Prostate gland (tissue), 2 donors: Measurements from ENCODE around the gene EIF4A3. TPM values are rescaled to one million over a fixed set of nuclear protein-coding genes. Genes with fewer than 3 reads are reported as not detected.
"Not testable (repeated sequence)": the region's sequence is repeated elsewhere in the genome, so short reads cannot be mapped to it uniquely, and the experiment has no call there.

Source experiments
- DNase-seq: peaks from one replicate; pipeline ENCODE4 v3.0.0-alpha.2; 2019; ENCODE audit warnings: low spot score
- H3K27ac ChIP-seq, 2 donors: fragments of 200-600 bp; sonication (generic); 2 replicates each; pipeline ENCODE4 v1.5.1; 2017 to 2019
- H3K27me3 ChIP-seq: fragments of 200-600 bp; sonication (generic); replicated peaks from 2 replicates; pipeline ENCODE4 v1.5.1; 2019; ENCODE audit not compliant: insufficient read depth
- H3K36me3 ChIP-seq, 2 donors: fragments of 200-600 bp; sonication (generic); 1 replicate in 1 of 2; 2 replicates in 1 of 2; pipeline versions ENCODE4 v1.5.1 to v1.8.1; 2017 to 2019
- H3K4me1 ChIP-seq: fragments of 200-600 bp; sonication (generic); replicated peaks from 2 replicates; pipeline ENCODE4 v1.5.1; 2019
- H3K4me3 ChIP-seq, 2 donors: fragments of 200-600 bp; sonication (generic); 2 replicates each; pipeline ENCODE4 v1.5.1; 2017 to 2019
- H3K9me3 ChIP-seq: fragments of 200-600 bp; sonication (generic); 2 replicates; pipeline ENCODE4 v1.5.1; 2017
- CTCF ChIP-seq, 4 experiments: fragments of 200-600 bp in 2 of 4; fragments of 450-650 bp in 2 of 4; sonication (generic) in 2 of 4; IDR thresholded peaks; 1 replicate in 3 of 4; 2 replicates in 1 of 4; pipeline ENCODE4 v1.5.1; 2016 to 2019; ENCODE audit warnings: antibody characterized with exemption in 4 of 4, mild to moderate bottlenecking in 2 of 4, moderate library complexity in 2 of 4
- POLR2A ChIP-seq: fragments of 450-650 bp; IDR thresholded peaks from one replicate; pipeline ENCODE4 v1.6.1; 2016; ENCODE audit warnings: antibody characterized with exemption, mild to moderate bottlenecking
- POLR2AphosphoS5 ChIP-seq: sonication (generic); formaldehyde crosslinking; IDR thresholded peaks from one replicate; pipeline ENCODE4 v1.6.1; 2017; ENCODE audit warnings: antibody characterized with exemption
- WGBS: methylation state at CpG from one replicate; pipeline ENCODE4 v1.1.5; 2018; 5-methylcytosine and 5-hydroxymethylcytosine counted together
- intact Hi-C: fragments of 100-400 bp; cut with DNase I; formaldehyde crosslinking; loops from one replicate; pipeline ENCODE4 v1.14.2; 2022
- total RNA-seq, 2 donors: library from RNA; depleted of rRNA; stranded (reverse); fragments of >200 nt; gene quantifications; one replicate each; pipeline ENCODE4 v1.1.0, GENCODE V29; 2016

EIF4A3 gene
- total RNA-seq, 2 donors from 2014 or later: 69.7 to 72.9 TPM

GRCh38 chr17:80158846-80159245 is 11.9 kb upstream of the EIF4A3 start:
- 66% methylated on average over 2 of the region's 2 CpGs for WGBS
- DNase-seq: no peak
- no peaks in the 10 kb centered on the region for H3K4me1 ChIP-seq
- TF ChIP-seq POLR2A (no peak), CTCF (IDR thresholded peaks at IDR 0.05) (no peak), POLR2AphosphoS5 (no peak)
- no peak overlapping the region for H3K27ac ChIP-seq
- H3K36me3 ChIP-seq: no peaks in the 10 kb centered on the region
- H3K4me3 ChIP-seq: no peak overlapping the region
- no peaks in the 10 kb centered on the region for H3K9me3 ChIP-seq
- intact Hi-C loops: no loop called here
- H3K27me3 ChIP-seq: no peaks in the 10 kb centered on the region

GRCh38 chr17:80155600-80155999 is 8.7 kb upstream of the EIF4A3 start:
- H3K27ac ChIP-seq, intact Hi-C loops, H3K4me3 ChIP-seq, H3K36me3 ChIP-seq, H3K9me3 ChIP-seq, H3K4me1 ChIP-seq, DNase-seq, H3K27me3 ChIP-seq: not testable (repeated sequence)
- WGBS: 28% methylated on average over 2 of the region's 2 CpGs

- Histone ChIP-seq H3K9me3 (no peaks in the 10 kb centered on the region), H3K4me3 (no peak overlapping the region), H3K36me3 (no peaks in the 10 kb centered on the region), H3K27ac (no peak overlapping the region), H3K4me1 (no peaks in the 10 kb centered on the region), H3K27me3 (no peaks in the 10 kb centered on the region)
- intact Hi-C loops: loop anchor here (5.0 kb wide), 1 partner anchor 147 kb away; no protein-coding TSS in a partner anchor
- TF ChIP-seq POLR2A: no peak
- no peak for TF ChIP-seq POLR2AphosphoS5
- no peak for TF ChIP-seq CTCF (IDR thresholded peaks at IDR 0.05)
- 78% methylated on average over 5 of the region's 5 CpGs for WGBS
- no peak for DNase-seq
These were observed 7.2 kb upstream of the EIF4A3 start for GRCh38 chr17:80154166-80154565.

- DNase-seq: no peak
- WGBS: 84% methylated on average over 3 of the region's 3 CpGs
These were observed 6.1 kb upstream of the EIF4A3 start for GRCh38 chr17:80153004-80153403.

GRCh38 chr17:80152081-80152702 is 5.3 kb upstream of the EIF4A3 start:
- TF ChIP-seq CTCF (IDR thresholded peaks at IDR 0.05): no peak
- TF ChIP-seq POLR2AphosphoS5: no peak
- no peak for TF ChIP-seq POLR2A
- Histone ChIP-seq H3K27me3 (no peaks in the 10 kb centered on the region), H3K4me1 (no peaks in the 10 kb centered on the region), H3K27ac (no peak overlapping the region), H3K4me3 (no peak overlapping the region), H3K9me3 (no peaks in the 10 kb centered on the region), H3K36me3 (no peaks in the 10 kb centered on the region)
- intact Hi-C loops: loop anchor here (5.0 kb wide), 1 partner anchor 145 kb away; no protein-coding TSS in a partner anchor
- no peak for DNase-seq
- 67% methylated on average over 11 of the region's 11 CpGs for WGBS

More at GRCh38 chr17:80153004-80153403, 6.1 kb upstream of the EIF4A3 start:
- Histone ChIP-seq H3K36me3 (no peaks in the 10 kb centered on the region), H3K27ac (no peak overlapping the region), H3K4me3 (no peak overlapping the region), H3K27me3 (no peaks in the 10 kb centered on the region), H3K4me1 (no peaks in the 10 kb centered on the region), H3K9me3 (no peaks in the 10 kb centered on the region)
- intact Hi-C loops: loop anchor here (5.0 kb wide), 1 partner anchor 146 kb away; no protein-coding TSS in a partner anchor
- no peak for TF ChIP-seq POLR2AphosphoS5
- TF ChIP-seq CTCF (IDR thresholded peaks at IDR 0.05): no peak
- TF ChIP-seq POLR2A: no peak
